PC-9 (cell line): Measurements from ENCODE around the gene CPE. TPM values are rescaled to one million over a fixed set of nuclear protein-coding genes. Genes with fewer than 3 reads are reported as not detected.

Source experiments
- BruUV-seq: library from RNA; stranded (reverse); fragments of 400-500 nt; replicated peaks from 2 replicates; lab custom pipeline; 2021; lab: Mats Ljungman, UMichigan
- CTCF ChIA-PET: fragments of 300-600 bp; sonication (Branson Sonifier 250); formaldehyde crosslinking; loops from one replicate; lab custom pipeline; 2022; ENCODE audit warnings: antibody characterized with exemption; lab: Charles Lee
- POLR2A ChIA-PET: fragments of 300-600 bp; sonication (Branson Sonifier 250); formaldehyde crosslinking; loops from one replicate; lab custom pipeline; 2022; ENCODE audit warnings: antibody characterized with exemption; ENCODE audit not compliant: unreplicated experiment; lab: Charles Lee
- DNase-seq, 2 experiments: peaks; one replicate each; pipeline versions ENCODE4 v3.0.0 to v3.0.0-alpha.2; 2015 to 2022; ENCODE audit warnings: mixed read lengths in 1 of 2
- H2AFZ ChIP-seq: fragments of 200-600 bp; sonication (generic); 2 replicates; pipeline ENCODE4 v1.8.1; 2017; ENCODE audit warnings: antibody characterized with exemption
- H3F3A ChIP-seq: fragments of 200-600 bp; sonication (generic); 2 replicates; pipeline ENCODE4 v1.8.1; 2017; ENCODE audit warnings: antibody characterized with exemption, mild to moderate bottlenecking, low read depth; ENCODE audit not compliant: insufficient read depth
- H3K27ac ChIP-seq: fragments of 200-600 bp; sonication (generic); 2 replicates; pipeline ENCODE4 v1.6.1; 2016; ENCODE audit warnings: mixed run types
- H3K27me3 ChIP-seq: fragments of 200-600 bp; sonication (generic); 2 replicates; pipeline ENCODE4 v1.6.1; 2016; ENCODE audit warnings: low read depth, mixed run types; ENCODE audit not compliant: insufficient read depth
- H3K36me3 ChIP-seq: fragments of 200-600 bp; sonication (generic); 2 replicates; pipeline ENCODE4 v1.6.1; 2016; ENCODE audit warnings: low read depth, mixed run types
- H3K4me1 ChIP-seq: fragments of 200-600 bp; sonication (generic); replicated peaks from 2 replicates; pipeline ENCODE4 v1.6.1; 2016; ENCODE audit warnings: mixed run types; ENCODE audit not compliant: insufficient read depth
- H3K4me2 ChIP-seq: fragments of 200-600 bp; sonication (generic); 2 replicates; pipeline ENCODE4 v1.6.1; 2017; ENCODE audit warnings: mixed run types
- H3K4me3 ChIP-seq: fragments of 200-600 bp; sonication (generic); 2 replicates; pipeline ENCODE4 v1.6.1; 2016; ENCODE audit warnings: mixed run types
- H3K79me2 ChIP-seq: fragments of 200-600 bp; sonication (generic); 2 replicates; pipeline ENCODE4 v1.6.1; 2017; ENCODE audit warnings: low read depth, mixed run types
- H3K9me2 ChIP-seq: fragments of 200-600 bp; sonication (generic); 2 replicates; pipeline ENCODE4 v1.8.1; 2017; ENCODE audit warnings: mild to moderate bottlenecking; ENCODE audit not compliant: insufficient read depth
- H3K9me3 ChIP-seq: fragments of 200-600 bp; sonication (generic); 2 replicates; pipeline ENCODE4 v1.8.1; 2016; ENCODE audit warnings: low read depth; ENCODE audit not compliant: insufficient read depth
- H4K20me1 ChIP-seq: fragments of 200-600 bp; sonication (generic); 2 replicates; pipeline ENCODE4 v1.8.1; 2017; ENCODE audit not compliant: insufficient read depth
- CTCF ChIP-seq: fragments of 200-600 bp; sonication (generic); conservative IDR thresholded peaks from 2 replicates; pipeline ENCODE4 v1.6.1; 2017; ENCODE audit warnings: mixed run types, antibody characterized with exemption, mild to moderate bottlenecking, moderate library complexity
- EZH2 ChIP-seq: fragments of 200-600 bp; sonication (generic); IDR thresholded peaks from 2 replicates; pipeline ENCODE4 v1.8.0; 2017; ENCODE audit warnings: antibody characterized with exemption, low read depth
- intact Hi-C: fragments of 100-400 bp; cut with micrococcal nuclease; formaldehyde crosslinking; loops from one replicate; pipeline ENCODE4 v1.10.0; 2022; ENCODE audit not compliant: unreplicated experiment
- total RNA-seq: library from RNA; stranded (reverse); gene quantifications from 2 replicates; pipeline ENCODE4 v1.2.3, GENCODE V29; 2021

The CPE gene
- total RNA-seq, 1 experiment from 2014 or later = 1.3 TPM

- no peaks in the 10 kb centered on the region for H3K9me3 ChIP-seq
- peak in 1 of 2 experiments; percentile 42 for DNase-seq
- no peaks in the 10 kb centered on the region for H3K9me2 ChIP-seq
- ChIA-PET POLR2A (no interaction called here), CTCF (no interaction called here)
- no peak overlapping the region for H2AFZ ChIP-seq
- H3K4me2 ChIP-seq = peak overlapping the region; percentile 76
- H3K27me3 ChIP-seq = peaks cover 3% of the 10 kb centered on the region; the same call in 1 of the 2 replicates
- H3K79me2 ChIP-seq = no peaks in the 10 kb centered on the region
- BruUV-seq = no TSS peak
- H3F3A ChIP-seq = peaks cover 12% of the 10 kb centered on the region
- H3K4me1 ChIP-seq = peaks cover 26% of the 10 kb centered on the region
- no peaks in the 10 kb centered on the region for H3K36me3 ChIP-seq
- no peak for TF ChIP-seq EZH2
- intact Hi-C loops = no loop called here
- no peak overlapping the region for H3K4me3 ChIP-seq
- H4K20me1 ChIP-seq = no peaks in the 10 kb centered on the region
- H3K27ac ChIP-seq = no peak overlapping the region
Observed at GRCh38 chr4:165439344-165439743, 60.5 kb downstream of the CPE start.

- Histone ChIP-seq H3K9me3 (no peaks in the 10 kb centered on the region), H3K27ac (no peak overlapping the region), H3K27me3 (peaks cover 3% of the 10 kb centered on the region; the same call in 1 of the 2 replicates), H3K4me1 (peaks cover 26% of the 10 kb centered on the region), H3K4me3 (no peak overlapping the region), H4K20me1 (no peaks in the 10 kb centered on the region), H2AFZ (no peak overlapping the region), H3K79me2 (no peaks in the 10 kb centered on the region), H3F3A (peaks cover 12% of the 10 kb centered on the region), H3K36me3 (no peaks in the 10 kb centered on the region), H3K4me2 (peak overlapping the region; percentile 76), H3K9me2 (no peaks in the 10 kb centered on the region)
- intact Hi-C loops = loop anchor here (1.0 kb wide), 1 partner anchor 113 kb away; the partner anchor contains the start of gene MSMO1
- no peak for DNase-seq
- ChIA-PET POLR2A (no interaction called here), CTCF (interaction anchor here (0.6 kb wide), 1 partner anchor 327 kb away, joined by 4 read pairs; the partner anchor contains the start of gene TMEM192)
- TF ChIP-seq EZH2 (no peak), CTCF (no peak)
- no TSS peak for BruUV-seq
Observed at GRCh38 chr4:165439981-165440380, 61.2 kb downstream of the CPE start.

GRCh38 chr4:165440415-165441158 lies 61.8 kb downstream of the CPE start:
- H3K36me3 ChIP-seq = no peaks in the 10 kb centered on the region

More at GRCh38 chr4:165440415-165441158, 61.8 kb downstream of the CPE start:
- TF ChIP-seq CTCF (no peak), EZH2 (no peak)
- DNase-seq = peak; percentile 67 to 87
- Histone ChIP-seq H4K20me1 (no peaks in the 10 kb centered on the region), H3F3A (peaks cover 12% of the 10 kb centered on the region), H3K4me1 (peaks cover 26% of the 10 kb centered on the region), H3K9me3 (no peaks in the 10 kb centered on the region), H3K4me2 (peak overlapping the region; percentile 76), H3K9me2 (no peaks in the 10 kb centered on the region), H3K27ac (no peak overlapping the region), H3K4me3 (no peak overlapping the region), H3K79me2 (no peaks in the 10 kb centered on the region), H3K27me3 (peaks cover 3% of the 10 kb centered on the region; the same call in 1 of the 2 replicates), H2AFZ (no peak overlapping the region)
- POLR2A ChIA-PET = no interaction called here
- intact Hi-C loops = loop anchor here (1.0 kb wide), 1 partner anchor 113 kb away; the partner anchor contains the start of gene MSMO1
- BruUV-seq = no TSS peak
- CTCF ChIA-PET = interaction anchor here (0.6 kb wide), 1 partner anchor 328 kb away, joined by 4 read pairs; the partner anchor contains the start of gene TMEM192
